SK-N-SH (cell line): ENCODE data around the gene ATP5F1E. TPM values are rescaled to one million over a fixed set of nuclear protein-coding genes. Genes with fewer than 3 reads are reported as not detected.

Experiments
- CTCF ChIA-PET: fragments of 300-600, 350-600 bp; formaldehyde crosslinking; extraction: SDS; loops from one replicate; lab custom pipeline; 2021; lab: Yijun Ruan, JAX
- POLR2A ChIA-PET: fragments of 350-600 bp; sonication (Branson Sonifier 250); formaldehyde crosslinking; extraction: SDS; loops from one replicate; lab custom pipeline; 2020; ENCODE audit warnings: antibody characterized with exemption, inconsistent platforms; lab: Yijun Ruan, JAX
- DNase-seq: peaks from one replicate; pipeline ENCODE4 v3.0.0; 2012
- H2AFZ ChIP-seq: fragments of 200-600 bp; sonication (generic); 2 replicates; pipeline ENCODE4 v1.8.1; 2016; ENCODE audit warnings: antibody characterized with exemption, mild to moderate bottlenecking, low read depth
- H3F3A ChIP-seq: fragments of 200-600 bp; sonication (generic); replicated peaks from 2 replicates; pipeline ENCODE3; 2016; ENCODE audit warnings: antibody characterized with exemption, mild to moderate bottlenecking; ENCODE audit not compliant: insufficient read depth
- H3K27ac ChIP-seq, 2 experiments: fragments of 200-500 bp in 1 of 2; fragments of 200-600 bp in 1 of 2; sonication (Bioruptor generic) in 1 of 2; sonication (generic), shearing (Covaris generic) in 1 of 2; 2 replicates each; pipeline versions ENCODE4 v1.5.1 to v1.6.1; 2014 to 2016; ENCODE audit warnings: low read depth in 2 of 2, inconsistent platforms in 1 of 2, low read length in 1 of 2, mild to moderate bottlenecking in 1 of 2, mixed read lengths in 1 of 2
- H3K27me3 ChIP-seq: fragments of 200-600 bp; sonication (generic), shearing (Covaris generic); 2 replicates; pipeline ENCODE4 v1.6.1; 2016; ENCODE audit warnings: mixed run types; ENCODE audit not compliant: insufficient read depth
- H3K36me3 ChIP-seq, 2 experiments: fragments of 200-500 bp in 1 of 2; fragments of 200-600 bp in 1 of 2; sonication (Bioruptor generic) in 1 of 2; sonication (generic) in 1 of 2; replicated peaks in 1 of 2; 2 replicates each; pipeline versions ENCODE3 to v1.5.1; 2014 to 2016; ENCODE audit warnings: low read length in 1 of 2, mild to moderate bottlenecking in 1 of 2; ENCODE audit not compliant: insufficient read depth in 2 of 2, control insufficient read depth in 1 of 2
- H3K4me1 ChIP-seq, 2 experiments: fragments of 200-500 bp in 1 of 2; fragments of 200-600 bp in 1 of 2; sonication (Bioruptor generic) in 1 of 2; sonication (generic), shearing (Covaris generic) in 1 of 2; 2 replicates each; pipeline versions ENCODE4 v1.5.1 to v1.6.1; 2014 to 2016; ENCODE audit warnings: low read depth in 1 of 2, low read length in 1 of 2, mixed run types in 1 of 2; ENCODE audit not compliant: insufficient read depth in 2 of 2, control insufficient read depth in 1 of 2
- H3K4me2 ChIP-seq: fragments of 200-600 bp; sonication (generic), shearing (Covaris generic); 2 replicates; pipeline ENCODE4 v1.6.1; 2017; ENCODE audit warnings: mixed run types
- H3K4me3 ChIP-seq, 2 experiments: fragments of 200-500 bp in 1 of 2; fragments of 200-600 bp in 1 of 2; sonication (Bioruptor generic) in 1 of 2; sonication (generic), shearing (Covaris generic) in 1 of 2; 2 replicates each; pipeline versions ENCODE4 v1.5.1 to v1.8.1; 2014 to 2016; ENCODE audit warnings: low read depth in 2 of 2, inconsistent platforms in 1 of 2, low read length in 1 of 2, mild to moderate bottlenecking in 1 of 2, mixed read lengths in 1 of 2, moderate library complexity in 1 of 2
- H3K79me2 ChIP-seq: fragments of 200-600 bp; sonication (generic); 2 replicates; pipeline ENCODE4 v1.8.1; 2017; ENCODE audit warnings: mild to moderate bottlenecking; ENCODE audit not compliant: insufficient read depth
- H3K9ac ChIP-seq: fragments of 200-600 bp; sonication (generic); 2 replicates; pipeline ENCODE4 v1.6.1; 2017; ENCODE audit warnings: mixed run types
- H3K9me2 ChIP-seq: fragments of 200-600 bp; sonication (generic); 2 replicates; pipeline ENCODE4 v1.6.1; 2017; ENCODE audit warnings: mixed run types
- H3K9me3 ChIP-seq: fragments of 200-600 bp; sonication (generic); 2 replicates; pipeline ENCODE4 v1.6.1; 2017; ENCODE audit warnings: mixed run types, mild to moderate bottlenecking, moderate library complexity
- H4K20me1 ChIP-seq: fragments of 200-600 bp; sonication (generic); 2 replicates; pipeline ENCODE4 v1.6.1; 2017; ENCODE audit warnings: mild to moderate bottlenecking, mixed run types; ENCODE audit not compliant: insufficient read depth
- CTCF ChIP-seq: fragments of 200-600 bp; sonication (generic); IDR thresholded peaks from 2 replicates; pipeline ENCODE4 v1.6.1; 2017; ENCODE audit warnings: antibody characterized with exemption, mild to moderate bottlenecking, moderate library complexity
- EP300 ChIP-seq, 2 experiments: IDR thresholded peaks; 2 replicates each; pipeline versions ENCODE4 v1.4.0 to v1.6.1; 2012; ENCODE audit warnings: borderline replicate concordance in 1 of 2, low read depth in 1 of 2, low read length in 1 of 2
- FOXJ3 ChIP-seq: sonication (generic); formaldehyde crosslinking; IDR thresholded peaks from 2 replicates; pipeline ENCODE4 v1.5.1; 2020; ENCODE audit warnings: mild to moderate bottlenecking, missing genetic modification reagents
- FOXM1 ChIP-seq: IDR thresholded peaks from 2 replicates; pipeline ENCODE4 v1.4.0; 2012; ENCODE audit warnings: low read depth, mild to moderate bottlenecking
- GABPA ChIP-seq: IDR thresholded peaks from 2 replicates; pipeline ENCODE4 v1.4.0; 2012; ENCODE audit warnings: low read depth, mild to moderate bottlenecking
- GATA2 ChIP-seq: sonication (generic); formaldehyde crosslinking; IDR thresholded peaks from 2 replicates; pipeline ENCODE4 v1.5.0; 2020; ENCODE audit warnings: mild to moderate bottlenecking, missing genetic modification reagents
- IRF3 ChIP-seq: fragments of 150-350 bp; IDR thresholded peaks from 2 replicates; pipeline ENCODE4 v1.6.1; 2016; ENCODE audit warnings: mild to moderate bottlenecking, low read depth, low read length
- MEF2A ChIP-seq: IDR thresholded peaks from 2 replicates; pipeline ENCODE4 v1.4.0; 2012; ENCODE audit warnings: low read depth, borderline replicate concordance
- PBX3 ChIP-seq: IDR thresholded peaks from 2 replicates; pipeline ENCODE4; 2012
- RAD21 ChIP-seq: IDR thresholded peaks from 2 replicates; pipeline ENCODE4 v1.6.1; 2012; ENCODE audit warnings: mild to moderate bottlenecking, low read length
- SIN3A ChIP-seq: IDR thresholded peaks from 2 replicates; pipeline ENCODE4 v1.6.1; 2012; ENCODE audit warnings: low read depth, mild to moderate bottlenecking, low read length, moderate library complexity, borderline replicate concordance
- SMC3 ChIP-seq: IDR thresholded peaks from 2 replicates; pipeline ENCODE4 v1.6.1; 2012; ENCODE audit warnings: low read depth, low read length, improper control_type of control experiment
- WGBS: methylation state at CpG from one replicate; pipeline ENCODE4 v1.1.6; 2017; ENCODE audit warnings: low lambda C conversion rate; 5-methylcytosine and 5-hydroxymethylcytosine counted together
- polyA plus RNA-seq, 3 experiments: library from polyadenylated mRNA; depleted of rRNA; stranded (reverse); fragments of >200 nt; gene quantifications; 2 replicates each; pipeline ENCODE4 v1.2.3, GENCODE V29; 2012

Gene ATP5F1E
- polyA plus RNA-seq, 1 of the 3 experiments (the other 2 are of a cell fraction): 60.8 TPM

GRCh38 chr20:59010321-59010994 is 21.7 kb downstream of the ATP5F1E start:
- Histone ChIP-seq H2AFZ (peak overlapping the region; percentile 64; the same call in 1 of the 2 replicates), H3K9ac (peak overlapping the region; percentile 55; the same call in 1 of the 2 replicates), H3K9me2 (no peaks in the 10 kb centered on the region), H3K27me3 (no peaks in the 10 kb centered on the region), H3F3A (peaks cover 12% of the 10 kb centered on the region), H3K4me2 (0 out of 2 replicates have a peak overlapping the region, but pooled peaks have one; percentile 50)
- no peak for DNase-seq
- CTCF ChIA-PET: interaction anchor here (0.6 to 1.4 kb wide), 3 partner anchors 132 to 444 kb away, joined by 3 to 4 read pairs (median 3); no protein-coding TSS in a partner anchor
- WGBS: 76% methylated on average over 3 of the region's 8 CpGs
- TF ChIP-seq FOXJ3 (CRISPR knock-in tag) (no peak), GABPA (no peak), PBX3 (no peak), SMC3 (no peak), SIN3A (no peak), MEF2A (no peak), EP300 (IDR thresholded peaks at IDR 0.05; ENCODE audit: borderline replicate concordance in 1 of 2, low read depth in 1 of 2, low read length in 1 of 2) (no peak), RAD21 (no peak), CTCF (no peak), IRF3 (no peak), FOXM1 (no peak), GATA2 (CRISPR knock-in tag) (no peak)
- TF ChIP-seq, all 33 proteins: peak for 0
- Histone ChIP-seq H3K79me2 (no peaks in the 10 kb centered on the region), H3K27ac (peak overlapping the region in 1 of 2 experiments; percentile 84; a peak in 3 of 4 replicates), H3K9me3 (no peaks in the 10 kb centered on the region), H4K20me1 (no peaks in the 10 kb centered on the region), H3K4me3 (no peak overlapping the region), H3K36me3 (no peaks in the 10 kb centered on the region), H3K4me1 (peaks cover 22 to 24% of the 10 kb centered on the region in 2 experiments; a peak in 3 of 4 replicates)
- POLR2A ChIA-PET: interaction anchor here (0.9 kb wide), 1 partner anchor 21 kb away, joined by 3 read pairs; the partner anchor contains the start of gene ATP5F1E
